Muscle layer of colon (tissue), 2 donors: ENCODE measurements around the gene SEC63.

Source experiments
- H3K27ac ChIP-seq: one replicate; pipeline ENCODE4 v1.7.0; 2013; ENCODE audit warnings: low read depth, mild to moderate bottlenecking, low read length, moderate library complexity
- H3K27me3 ChIP-seq, 2 donors: one replicate each; pipeline ENCODE4 v1.7.0; 2013; ENCODE audit warnings: low read length in 2 of 2, mild to moderate bottlenecking in 2 of 2; ENCODE audit not compliant: insufficient read depth in 2 of 2, control insufficient read depth in 1 of 2
- H3K36me3 ChIP-seq: one replicate; pipeline ENCODE4 v1.7.0; 2013; ENCODE audit warnings: mild to moderate bottlenecking, low read length; ENCODE audit not compliant: insufficient read depth
- H3K4me1 ChIP-seq: one replicate; pipeline ENCODE4 v1.7.0; 2013; ENCODE audit warnings: mild to moderate bottlenecking, low read length; ENCODE audit not compliant: insufficient read depth
- H3K4me3 ChIP-seq, 2 donors: one replicate each; pipeline ENCODE4 v1.7.0; 2013; ENCODE audit warnings: low read length in 2 of 2, low read depth in 1 of 2, mild to moderate bottlenecking in 1 of 2, moderate library complexity in 1 of 2
- H3K9ac ChIP-seq: one replicate; pipeline ENCODE4 v1.7.0; 2013; ENCODE audit warnings: low read length
- H3K9me3 ChIP-seq: one replicate; pipeline ENCODE4 v1.7.0; 2013; ENCODE audit warnings: mild to moderate bottlenecking, low read length
- donor health status: abdominal sarcoma.
- donor health status: Adenocarcinoma of cecum.

The SEC63 gene

DNA sequence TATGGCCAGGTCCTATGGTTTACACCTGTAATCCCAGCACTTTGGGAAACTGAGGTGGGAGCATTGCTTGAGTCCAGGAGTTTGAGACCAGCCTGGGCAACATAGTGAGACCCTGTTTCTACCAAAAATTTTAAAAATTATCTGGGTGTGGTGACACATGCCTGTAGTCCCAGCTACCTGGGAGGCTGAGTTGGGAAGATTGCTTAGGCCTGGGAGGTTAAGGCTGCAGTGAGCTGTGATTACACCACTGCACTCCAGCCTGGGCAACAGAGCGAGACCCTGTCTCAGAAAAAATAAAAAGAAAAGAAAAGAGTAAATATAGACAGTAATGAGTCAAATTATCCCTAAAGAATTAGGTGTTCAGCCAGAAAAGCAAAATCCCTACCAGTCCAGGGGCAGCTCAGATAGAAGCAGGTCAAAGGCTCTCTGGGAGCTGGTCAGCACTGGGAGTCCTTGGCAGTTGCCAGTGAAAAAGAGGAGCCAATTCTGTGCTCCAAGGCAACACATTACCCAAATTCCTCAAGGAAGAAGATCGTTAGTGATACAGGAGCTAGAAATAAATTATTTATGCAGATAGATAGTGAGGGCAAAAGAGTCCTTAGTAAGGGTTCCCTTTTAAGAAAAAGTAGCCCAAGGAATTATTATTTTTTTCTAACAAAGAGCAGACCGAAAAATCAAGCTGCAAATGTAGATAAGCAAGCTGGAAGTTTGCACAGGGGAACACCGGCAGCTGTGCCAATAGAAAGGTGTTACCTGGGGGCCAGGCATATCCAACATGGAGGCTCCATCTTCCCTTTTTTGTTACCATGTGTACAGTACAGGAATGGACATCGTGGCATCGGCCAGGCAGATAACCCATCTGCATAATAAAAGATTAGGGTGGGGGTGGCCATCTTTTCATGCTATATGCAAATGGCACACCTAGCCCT lies 31.4 kb upstream of the SEC63 start:
- H3K27me3 ChIP-seq = no peaks in the 10 kb centered on the region
- no peak overlapping the region for H3K9ac ChIP-seq
- no peak overlapping the region for H3K4me3 ChIP-seq
- H3K36me3 ChIP-seq = no peaks in the 10 kb centered on the region
- no peak overlapping the region for H3K27ac ChIP-seq
- no peaks in the 10 kb centered on the region for H3K9me3 ChIP-seq
- H3K4me1 ChIP-seq = no peaks in the 10 kb centered on the region

- Histone ChIP-seq H3K4me3 (no peak overlapping the region), H3K27ac (no peak overlapping the region), H3K36me3 (no peaks in the 10 kb centered on the region), H3K9me3 (no peaks in the 10 kb centered on the region), H3K9ac (no peak overlapping the region), H3K27me3 (no peaks in the 10 kb centered on the region), H3K4me1 (no peaks in the 10 kb centered on the region)
Observed at GRCh38 chr6:107988570-107988969, 30.6 kb upstream of the SEC63 start.

- no peak overlapping the region for H3K27ac ChIP-seq
- no peaks in the 10 kb centered on the region for H3K27me3 ChIP-seq
- no peak overlapping the region for H3K9ac ChIP-seq
- H3K4me3 ChIP-seq = no peak overlapping the region
- no peaks in the 10 kb centered on the region for H3K4me1 ChIP-seq
- H3K36me3 ChIP-seq = no peaks in the 10 kb centered on the region
- H3K9me3 ChIP-seq = no peaks in the 10 kb centered on the region
Observed at GRCh38 chr6:107987805-107988204, 29.8 kb upstream of the SEC63 start.

GRCh38 chr6:107985701-107986100 lies 27.7 kb upstream of the SEC63 start:
- H3K27me3 ChIP-seq = no peaks in the 10 kb centered on the region
- no peak overlapping the region for H3K9ac ChIP-seq
- H3K4me1 ChIP-seq = no peaks in the 10 kb centered on the region
- H3K27ac ChIP-seq = no peak overlapping the region
- H3K4me3 ChIP-seq = no peak overlapping the region
- no peaks in the 10 kb centered on the region for H3K36me3 ChIP-seq
- H3K9me3 ChIP-seq = no peaks in the 10 kb centered on the region

- Histone ChIP-seq H3K36me3 (no peaks in the 10 kb centered on the region), H3K27me3 (no peaks in the 10 kb centered on the region), H3K9ac (no peak overlapping the region), H3K27ac (no peak overlapping the region), H3K9me3 (no peaks in the 10 kb centered on the region), H3K4me3 (no peak overlapping the region), H3K4me1 (no peaks in the 10 kb centered on the region)
Observed at GRCh38 chr6:107983811-107984210, 25.8 kb upstream of the SEC63 start.

DNA sequence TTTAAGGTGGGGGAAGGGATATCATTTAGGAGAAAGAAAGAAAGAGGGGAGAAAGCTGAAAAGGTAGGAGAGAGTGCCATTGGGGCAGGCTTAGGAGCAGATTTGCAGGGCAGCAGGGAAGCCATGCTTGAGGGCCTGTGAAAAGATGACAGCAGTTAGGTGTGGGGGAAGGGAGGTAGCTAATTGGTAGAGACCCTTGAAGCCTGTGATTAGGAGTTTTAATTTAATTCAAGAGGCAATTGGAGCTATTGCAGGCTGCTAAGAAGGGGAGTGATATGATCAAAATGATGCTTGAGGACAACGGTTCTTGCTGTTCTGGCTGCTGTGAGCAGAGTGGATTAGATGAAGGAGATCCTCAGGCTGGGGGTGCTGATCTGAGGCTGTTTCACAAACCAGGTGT lies 24.5 kb upstream of the SEC63 start:
- H3K9me3 ChIP-seq = no peaks in the 10 kb centered on the region
- H3K4me1 ChIP-seq = no peaks in the 10 kb centered on the region
- H3K36me3 ChIP-seq = no peaks in the 10 kb centered on the region
- H3K27ac ChIP-seq = no peak overlapping the region
- H3K9ac ChIP-seq = no peak overlapping the region
- no peaks in the 10 kb centered on the region for H3K27me3 ChIP-seq
- no peak overlapping the region for H3K4me3 ChIP-seq

- Histone ChIP-seq H3K36me3 (no peaks in the 10 kb centered on the region), H3K4me3 (no peak overlapping the region), H3K27me3 (no peaks in the 10 kb centered on the region), H3K27ac (no peak overlapping the region), H3K9me3 (no peaks in the 10 kb centered on the region), H3K4me1 (no peaks in the 10 kb centered on the region), H3K9ac (no peak overlapping the region)
Observed at GRCh38 chr6:107981695-107982094, 23.7 kb upstream of the SEC63 start.

DNA sequence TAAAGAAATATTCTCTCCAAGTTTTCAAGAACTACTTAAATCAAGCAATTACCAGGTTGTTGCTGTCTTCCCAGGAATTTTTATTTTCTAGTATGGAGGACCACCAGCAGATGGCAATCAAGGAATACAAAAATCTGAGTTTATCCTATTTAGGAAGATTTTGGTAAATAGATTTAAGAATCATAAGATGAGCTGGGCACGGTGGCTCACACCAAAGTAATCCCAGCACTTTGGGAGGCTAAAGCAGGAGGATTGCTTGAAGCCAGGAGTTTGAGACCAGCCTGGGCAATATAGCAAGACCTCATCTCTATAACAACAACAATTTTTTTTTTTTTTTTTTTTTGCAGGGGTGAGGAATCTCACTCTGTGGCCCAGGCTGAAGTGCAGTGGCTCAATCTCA lies 19.3 kb upstream of the SEC63 start:
- Histone ChIP-seq H3K9ac (no peak overlapping the region), H3K36me3 (no peaks in the 10 kb centered on the region), H3K9me3 (no peaks in the 10 kb centered on the region), H3K4me1 (no peaks in the 10 kb centered on the region), H3K4me3 (no peak overlapping the region), H3K27me3 (no peaks in the 10 kb centered on the region), H3K27ac (no peak overlapping the region)

DNA sequence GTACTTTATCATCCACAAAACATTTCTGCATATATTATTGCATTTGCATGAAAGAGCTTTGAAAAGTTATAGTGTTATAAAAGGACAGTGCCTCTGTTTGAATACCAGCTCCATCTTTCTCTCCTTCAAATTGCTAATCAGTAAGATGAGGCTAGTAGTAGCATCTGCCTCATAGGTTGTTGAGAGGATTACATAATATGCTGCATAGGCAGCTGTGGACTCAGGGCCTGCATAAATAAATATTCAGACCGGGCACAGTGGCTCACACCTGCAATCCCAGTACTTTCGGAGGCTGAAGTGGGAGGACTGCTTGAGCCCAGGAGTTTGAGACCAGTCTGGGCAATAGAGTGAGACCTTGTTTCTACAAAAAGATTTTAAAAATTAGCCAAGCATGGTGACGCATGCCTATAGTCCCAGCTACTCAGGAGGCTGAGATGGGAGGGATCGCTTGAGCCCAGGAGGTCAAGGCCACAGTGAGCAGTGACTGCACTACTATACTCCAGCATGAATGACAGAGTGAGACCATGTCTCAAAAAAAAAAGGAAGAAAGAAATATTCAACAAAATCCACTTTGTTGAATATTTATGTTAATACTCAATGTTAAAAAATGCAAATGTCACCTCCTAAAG lies 18.3 kb upstream of the SEC63 start:
- H3K4me1 ChIP-seq = no peaks in the 10 kb centered on the region
- H3K9me3 ChIP-seq = no peaks in the 10 kb centered on the region
- no peak overlapping the region for H3K9ac ChIP-seq
- no peak overlapping the region for H3K27ac ChIP-seq
- no peak overlapping the region for H3K4me3 ChIP-seq
- H3K36me3 ChIP-seq = no peaks in the 10 kb centered on the region
- no peaks in the 10 kb centered on the region for H3K27me3 ChIP-seq

DNA sequence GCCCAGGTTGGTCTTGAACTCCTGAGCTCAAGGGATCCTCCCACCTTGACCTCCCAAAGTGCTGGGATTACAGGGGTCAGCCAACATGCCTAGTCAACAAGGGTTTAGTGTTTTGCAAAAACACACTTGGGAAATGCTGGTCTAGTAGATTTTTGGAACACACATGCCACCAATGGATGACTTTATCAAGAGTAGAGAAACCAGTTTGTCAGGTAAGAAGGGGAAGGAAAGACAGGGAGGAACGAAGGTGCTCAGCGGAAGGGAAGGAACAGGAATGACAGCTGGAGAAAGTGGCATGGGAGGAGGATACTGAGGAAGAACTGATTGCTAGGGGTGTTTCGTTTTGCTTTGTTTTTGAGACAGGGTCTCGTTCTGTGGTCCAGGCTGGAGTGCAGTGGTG lies 15.6 kb upstream of the SEC63 start:
- H3K27ac ChIP-seq = no peak overlapping the region
- H3K9me3 ChIP-seq = no peaks in the 10 kb centered on the region
- H3K36me3 ChIP-seq = no peaks in the 10 kb centered on the region
- H3K27me3 ChIP-seq = no peaks in the 10 kb centered on the region
- H3K4me1 ChIP-seq = no peaks in the 10 kb centered on the region
- H3K4me3 ChIP-seq = no peak overlapping the region
- H3K9ac ChIP-seq = no peak overlapping the region

GRCh38 chr6:107972413-107973096 lies 14.5 kb upstream of the SEC63 start:
- H3K36me3 ChIP-seq = no peaks in the 10 kb centered on the region
- H3K4me3 ChIP-seq = no peak overlapping the region
- H3K27me3 ChIP-seq = no peaks in the 10 kb centered on the region
- no peak overlapping the region for H3K27ac ChIP-seq
- H3K4me1 ChIP-seq = no peaks in the 10 kb centered on the region
- no peak overlapping the region for H3K9ac ChIP-seq
- H3K9me3 ChIP-seq = no peaks in the 10 kb centered on the region
